OCI-LY3 (cell line): Measurements from ENCODE around the gene GNG12.

ENCODE experiments used
- H2AFZ ChIP-seq: fragments of 200-600, 300-600 bp; shearing (Covaris generic); 2 replicates; pipeline ENCODE4 v1.6.0; 2014; ENCODE audit warnings: antibody characterized with exemption, low read depth, low read length
- H3K27ac ChIP-seq: fragments of 200-600, 300-600 bp; sonication (generic); 2 replicates; pipeline ENCODE4 v1.5.1; 2014; ENCODE audit warnings: mild to moderate bottlenecking, low read length, moderate library complexity, mixed read lengths
- H3K27me3 ChIP-seq: fragments of 200-600, 300-600 bp; sonication (generic); 2 replicates; pipeline ENCODE4 v1.6.1; 2014; ENCODE audit warnings: low read depth, low read length, mixed read lengths
- H3K36me3 ChIP-seq: fragments of 200-600, 300-600 bp; sonication (generic); replicated peaks from 2 replicates; pipeline ENCODE3; 2014; ENCODE audit warnings: low read depth, low read length, mixed read lengths
- H3K4me1 ChIP-seq: fragments of 300-600, 200-600 bp; sonication (generic); 2 replicates; pipeline ENCODE4 v1.6.1; 2014; ENCODE audit warnings: low read length, mixed read lengths
- H3K4me2 ChIP-seq: fragments of 200-600, 300-600 bp; sonication (generic); 2 replicates; pipeline ENCODE4 v1.6.1; 2014; ENCODE audit warnings: low read length, mixed read lengths
- H3K4me3 ChIP-seq: fragments of 300-600, 200-600 bp; sonication (generic); 2 replicates; pipeline ENCODE4 v1.5.1; 2014; ENCODE audit warnings: antibody characterized with exemption, mild to moderate bottlenecking, low read length, moderate library complexity
- H3K79me2 ChIP-seq: fragments of 300-600, 200-600 bp; shearing (Covaris generic); 2 replicates; pipeline ENCODE4 v1.6.1; 2014; ENCODE audit warnings: mild to moderate bottlenecking, low read length, mixed read lengths
- H3K9ac ChIP-seq: fragments of 300-600, 200-600 bp; shearing (Covaris generic); 2 replicates; pipeline ENCODE4 v1.6.0; 2014; ENCODE audit warnings: mild to moderate bottlenecking, low read length, moderate library complexity
- H3K9me3 ChIP-seq: fragments of 200-600, 300-600 bp; shearing (Covaris generic); 2 replicates; pipeline ENCODE4 v1.6.1; 2014; ENCODE audit warnings: low read length, mixed read lengths; ENCODE audit not compliant: insufficient read depth
- H4K20me1 ChIP-seq: fragments of 200-600, 300-600 bp; sonication (generic); 2 replicates; pipeline ENCODE4 v1.6.1; 2016; ENCODE audit warnings: low read length, mixed read lengths; ENCODE audit not compliant: insufficient read depth
- EZH2phosphoT487 ChIP-seq: fragments of 200-600 bp; shearing (Covaris generic); IDR thresholded peaks from 2 replicates; pipeline ENCODE4 v1.6.1; 2018; ENCODE audit warnings: antibody characterized with exemption, mixed run types, low read depth
- TF ChIP-seq, protein P1 (sequence below): fragments of 200-600, 300-600 bp; sonication (generic); IDR thresholded peaks from 2 replicates; pipeline ENCODE4 v1.5.1; 2014; ENCODE audit warnings: antibody characterized with exemption, low read length, low read depth

Gene GNG12

DNA sequence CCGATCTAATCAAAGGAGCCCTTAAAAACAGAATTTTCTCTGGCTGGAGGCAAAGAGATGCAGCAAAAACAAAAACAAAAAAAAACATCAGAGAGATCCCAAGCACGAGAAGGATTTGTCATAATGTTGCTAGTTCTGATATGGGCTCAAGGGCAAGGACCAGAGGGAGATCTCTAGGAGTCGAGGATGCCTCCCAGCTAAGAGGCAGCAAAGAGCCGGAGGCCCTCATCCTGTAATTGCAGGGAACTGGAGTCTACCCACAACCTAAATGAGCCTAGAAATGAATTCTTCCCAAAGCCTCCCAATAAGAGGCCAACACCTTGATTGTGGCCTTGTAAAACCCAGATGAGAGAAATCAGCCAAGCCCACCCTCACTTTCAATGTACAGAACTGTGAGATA is 12.0 kb downstream of the GNG12 start:
- no peak overlapping the region for H2AFZ ChIP-seq
- no peak overlapping the region for H3K4me2 ChIP-seq
- H3K9ac ChIP-seq, result no peak overlapping the region
- no peaks in the 10 kb centered on the region for H3K27me3 ChIP-seq
- H3K79me2 ChIP-seq, result no peaks in the 10 kb centered on the region
- no peak overlapping the region for H3K27ac ChIP-seq
- no peaks in the 10 kb centered on the region for H3K36me3 ChIP-seq
- TF ChIP-seq, protein P1, sequence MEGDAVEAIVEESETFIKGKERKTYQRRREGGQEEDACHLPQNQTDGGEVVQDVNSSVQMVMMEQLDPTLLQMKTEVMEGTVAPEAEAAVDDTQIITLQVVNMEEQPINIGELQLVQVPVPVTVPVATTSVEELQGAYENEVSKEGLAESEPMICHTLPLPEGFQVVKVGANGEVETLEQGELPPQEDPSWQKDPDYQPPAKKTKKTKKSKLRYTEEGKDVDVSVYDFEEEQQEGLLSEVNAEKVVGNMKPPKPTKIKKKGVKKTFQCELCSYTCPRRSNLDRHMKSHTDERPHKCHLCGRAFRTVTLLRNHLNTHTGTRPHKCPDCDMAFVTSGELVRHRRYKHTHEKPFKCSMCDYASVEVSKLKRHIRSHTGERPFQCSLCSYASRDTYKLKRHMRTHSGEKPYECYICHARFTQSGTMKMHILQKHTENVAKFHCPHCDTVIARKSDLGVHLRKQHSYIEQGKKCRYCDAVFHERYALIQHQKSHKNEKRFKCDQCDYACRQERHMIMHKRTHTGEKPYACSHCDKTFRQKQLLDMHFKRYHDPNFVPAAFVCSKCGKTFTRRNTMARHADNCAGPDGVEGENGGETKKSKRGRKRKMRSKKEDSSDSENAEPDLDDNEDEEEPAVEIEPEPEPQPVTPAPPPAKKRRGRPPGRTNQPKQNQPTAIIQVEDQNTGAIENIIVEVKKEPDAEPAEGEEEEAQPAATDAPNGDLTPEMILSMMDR, result no peak
- no peak for TF ChIP-seq EZH2phosphoT487
- H3K4me3 ChIP-seq, result no peak overlapping the region
- no peaks in the 10 kb centered on the region for H3K4me1 ChIP-seq
- no peaks in the 10 kb centered on the region for H4K20me1 ChIP-seq
- no peaks in the 10 kb centered on the region for H3K9me3 ChIP-seq

DNA sequence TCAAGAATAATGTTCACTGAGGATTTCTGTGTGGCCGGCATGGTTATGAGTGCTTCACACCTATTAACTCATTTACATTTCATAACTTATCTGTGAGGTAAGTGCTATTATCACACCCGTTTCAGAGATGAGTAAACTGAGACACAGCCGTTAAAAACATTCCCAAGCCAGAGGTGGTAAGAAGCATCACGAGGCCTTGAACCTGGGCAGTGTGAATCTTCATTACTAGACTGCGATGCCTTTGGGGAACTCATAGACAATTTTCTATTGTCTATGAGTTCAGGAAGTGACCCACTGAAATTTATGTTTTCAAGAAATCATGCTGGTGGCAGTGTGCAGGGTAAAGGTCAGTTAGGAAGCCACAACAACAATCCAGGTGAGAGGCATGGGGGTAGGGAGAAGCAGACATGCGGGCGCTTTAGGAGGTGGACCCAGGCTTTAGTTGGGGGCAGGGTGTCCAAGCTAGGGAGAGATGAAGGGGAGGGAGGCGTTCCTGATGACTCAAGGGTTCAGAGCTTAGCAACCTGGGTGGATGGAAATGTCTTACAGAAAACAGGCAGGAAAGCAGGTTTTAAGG is 14.5 kb downstream of the GNG12 start:
- H3K4me1 ChIP-seq, result no peaks in the 10 kb centered on the region
- H3K9ac ChIP-seq, result no peak overlapping the region
- no peaks in the 10 kb centered on the region for H3K9me3 ChIP-seq
- no peak overlapping the region for H3K27ac ChIP-seq
- no peak overlapping the region for H3K4me3 ChIP-seq
- no peak overlapping the region for H3K4me2 ChIP-seq
- no peak overlapping the region for H2AFZ ChIP-seq
- no peaks in the 10 kb centered on the region for H3K27me3 ChIP-seq
- no peaks in the 10 kb centered on the region for H3K36me3 ChIP-seq
- H4K20me1 ChIP-seq, result no peaks in the 10 kb centered on the region
- TF ChIP-seq EZH2phosphoT487, result no peak
- TF ChIP-seq, protein P1, result no peak
- H3K79me2 ChIP-seq, result no peaks in the 10 kb centered on the region

DNA sequence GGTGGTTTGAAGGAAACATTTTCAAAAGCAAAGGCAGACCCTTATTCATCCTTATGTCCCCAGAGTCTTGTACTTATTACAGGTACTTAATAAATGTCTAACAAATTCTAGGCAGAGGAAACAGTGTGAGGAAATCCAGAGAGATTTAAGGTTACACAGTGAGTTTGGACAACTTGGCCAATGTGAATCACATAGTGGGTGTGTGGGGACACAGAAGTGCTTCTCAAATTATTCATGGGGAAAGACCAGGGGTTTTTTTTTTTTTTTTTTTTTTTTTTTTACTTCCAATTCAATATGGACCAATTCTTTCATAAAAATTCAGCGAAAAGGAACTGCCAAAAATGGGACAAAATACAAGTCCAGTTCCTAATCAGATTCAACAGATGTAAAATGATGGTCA is 15.1 kb downstream of the GNG12 start:
- Histone ChIP-seq H3K9me3 (no peaks in the 10 kb centered on the region), H3K4me1 (no peaks in the 10 kb centered on the region), H3K27ac (no peak overlapping the region), H3K4me2 (no peak overlapping the region), H3K27me3 (no peaks in the 10 kb centered on the region), H4K20me1 (no peaks in the 10 kb centered on the region), H3K79me2 (no peaks in the 10 kb centered on the region), H2AFZ (no peak overlapping the region), H3K4me3 (no peak overlapping the region), H3K36me3 (no peaks in the 10 kb centered on the region), H3K9ac (no peak overlapping the region)
- no peak for TF ChIP-seq EZH2phosphoT487
- TF ChIP-seq, protein P1, result no peak

DNA sequence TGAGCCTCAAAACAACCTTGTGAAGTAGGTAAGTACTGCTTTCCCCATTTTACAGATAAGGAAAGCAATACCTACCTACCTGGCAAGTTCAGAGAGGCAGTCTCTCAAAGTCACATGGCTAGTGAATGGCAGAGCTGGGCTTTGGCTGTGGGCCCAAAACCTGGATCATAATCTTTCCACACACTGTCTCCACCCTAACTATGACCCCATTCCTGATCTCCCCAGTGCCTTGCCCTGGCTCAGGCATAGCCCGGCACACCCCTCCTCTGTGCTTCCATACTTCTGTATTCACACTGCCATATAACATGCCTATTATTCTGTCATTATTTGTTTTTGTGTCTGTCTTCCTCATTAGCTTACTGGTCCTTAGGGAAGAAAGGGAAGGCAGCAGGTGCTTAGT is 15.9 kb downstream of the GNG12 start:
- Histone ChIP-seq H3K9ac (no peak overlapping the region), H3K4me2 (no peak overlapping the region), H3K79me2 (no peaks in the 10 kb centered on the region), H4K20me1 (no peaks in the 10 kb centered on the region), H2AFZ (no peak overlapping the region), H3K27ac (no peak overlapping the region), H3K4me3 (no peak overlapping the region), H3K36me3 (no peaks in the 10 kb centered on the region), H3K27me3 (no peaks in the 10 kb centered on the region), H3K4me1 (no peaks in the 10 kb centered on the region), H3K9me3 (no peaks in the 10 kb centered on the region)
- no peak for TF ChIP-seq EZH2phosphoT487
- TF ChIP-seq, protein P1, result no peak
